Measurements from ENCODE around the gene ADCY7. TPM values are rescaled to one million over a fixed set of nuclear protein-coding genes. Genes with fewer than 3 reads are reported as not detected.

The ADCY7 gene
- total and polyA plus RNA-seq, 9 of the 15 experiments (the other 6 are each of a cell fraction or from before 2014, with no cell fraction given) = 2.3 to 108 (median 28.6) TPM

- no peak overlapping the region; the same call in 2 of the 3 replicates for H3K27ac ChIP-seq (ENCODE audit: extremely low read depth, low read depth, low read length)
- peak overlapping the region in 1 of 2 experiments; percentile 63; a peak in 1 of 4 replicates for H3K9ac ChIP-seq (ENCODE audit: insufficient read depth in 1 of 2, low read depth in 2 of 2, low read length in 2 of 2)
- POLR2A ChIA-PET = interaction anchor here (0.8 to 1.7 kb wide), 3 partner anchors 8 to 114 kb away, joined by 3 to 8 read pairs (median 3); no protein-coding TSS in a partner anchor
Observed at GRCh38 chr16:50282955-50283631, 16.7 kb downstream of the ADCY7 start.

More at GRCh38 chr16:50282955-50283631, 16.7 kb downstream of the ADCY7 start:
- ATAC-seq (no peak), DNase-seq (ENCODE audit: extremely low read depth in 1 of 4, low spot score in 3 of 4) (no peak), FAIRE-seq (no peak)
- Histone ChIP-seq H2AFZ (ENCODE audit: low read depth, low read length) (no peak overlapping the region), H3K79me2 (ENCODE audit: control insufficient read depth, insufficient read depth, low read length) (peaks cover 93% of the 10 kb centered on the region), H3K27me3 (ENCODE audit: control insufficient read depth in 2 of 2, insufficient read depth in 2 of 2, low read length in 2 of 2) (no peaks in the 10 kb centered on the region), H3K9me3 (replicated peaks; ENCODE audit: control insufficient read depth, insufficient read depth, low read depth, low read length) (peaks cover 2% of the 10 kb centered on the region), H3K4me2 (ENCODE audit: insufficient read depth, low read length) (no peak overlapping the region), H3K4me1 (replicated peaks in 1 of 2; ENCODE audit: control insufficient read depth in 2 of 2, insufficient read depth in 2 of 2, low read length in 2 of 2) (peaks cover 43 to 52% of the 10 kb centered on the region in 2 experiments), H4K20me1 (replicated peaks; ENCODE audit: control insufficient read depth, insufficient read depth, low read length) (peaks cover 34% of the 10 kb centered on the region), H3K36me3 (ENCODE audit: control insufficient read depth, insufficient read depth, low read length) (peaks cover 59% of the 10 kb centered on the region; the same call in 2 of the 3 replicates), H3K9me1 (ENCODE audit: control insufficient read depth, insufficient read depth, low read length) (peaks cover 12% of the 10 kb centered on the region), H3K4me3 (no peak overlapping the region)
- TF ChIP-seq NR1H2 (CRISPR knock-in tag; IDR thresholded peaks at IDR 0.05) (no peak), BMI1 (IDR thresholded peaks at IDR 0.05; ENCODE audit: low read length) (no peak), USF1 (CRISPR knock-in tag; IDR thresholded peaks at IDR 0.05) (peak; percentile 48), USF2 (CRISPR knock-in tag; IDR thresholded peaks at IDR 0.05) (peak; percentile 56), CEBPB (tag; IDR thresholded peaks at IDR 0.05) (peak; percentile 64), POLR2AphosphoS5 (IDR thresholded peaks at IDR 0.05; ENCODE audit: control insufficient read depth, insufficient read depth, low read depth, low read length) (no peak), ZNF507 (tag; conservative IDR thresholded peaks at IDR 0.05) (no peak), MLX (CRISPR knock-in tag; conservative IDR thresholded peaks at IDR 0.05) (no peak), TCF15 (CRISPR knock-in tag; IDR thresholded peaks at IDR 0.05) (no peak), ZNF224 (CRISPR knock-in tag; IDR thresholded peaks at IDR 0.05) (no peak), BHLHE40 (IDR thresholded peaks at IDR 0.05; ENCODE audit: low read length) (no peak), CEBPG (CRISPR knock-in tag; IDR thresholded peaks at IDR 0.05) (0 out of 2 replicates have a peak, but pooled peaks have one; percentile 17), CEBPG (tag; conservative IDR thresholded peaks at IDR 0.05 in 1 of 2, IDR thresholded peaks at IDR 0.05 in 1 of 2) (peak in 1 of 2 experiments; percentile 24; a peak in 1 of 4 replicates)
- CTCF ChIA-PET (ENCODE audit: low intra/inter-chr PET ratio) = no interaction called here
- BruUV-seq (replicated peaks) = no TSS peak
- intact Hi-C loops (cut with micrococcal nuclease) (no loop called here), in situ Hi-C loops (cut with MboI) (no loop called here)
- WGBS (ENCODE audit: insufficient coverage, low coverage, missing lambda C conversion rate) = 92% methylated on average over 8 of the region's 9 CpGs
